CD4-positive, alpha-beta T cell treated with Interleukin-4 for 4 hours (primary cell): Measurements from ENCODE around the gene AZIN2.
"Not testable (repeated sequence)": the region's sequence is repeated elsewhere in the genome, so short reads cannot be mapped to it uniquely, and the experiment has no call there.

ENCODE experiments used
- DNase-seq: peaks from one replicate; pipeline ENCODE4 v3.0.0-alpha.2; 2020

Gene AZIN2

DNA sequence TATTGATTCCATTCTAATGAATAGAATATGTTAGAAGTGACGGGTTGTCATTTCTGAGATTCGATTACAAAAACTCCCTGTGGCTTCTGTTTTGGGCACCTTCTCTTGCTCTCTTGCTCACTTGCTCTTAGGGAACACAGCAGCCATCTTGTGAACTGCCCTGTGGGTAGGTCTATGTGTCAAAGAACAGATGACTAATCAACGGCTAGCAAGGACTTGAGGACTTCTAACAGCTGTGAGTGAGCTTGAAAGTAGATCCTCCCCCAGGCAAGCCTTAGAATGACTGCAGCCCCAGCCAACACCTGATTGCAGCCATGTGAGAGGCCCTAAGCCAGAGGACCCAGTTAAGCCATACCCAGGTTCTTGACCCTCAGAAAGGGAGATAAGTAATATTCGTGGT lies 49.3 kb downstream of the AZIN2 start:
- DNase-seq: peak; percentile 47

DNA sequence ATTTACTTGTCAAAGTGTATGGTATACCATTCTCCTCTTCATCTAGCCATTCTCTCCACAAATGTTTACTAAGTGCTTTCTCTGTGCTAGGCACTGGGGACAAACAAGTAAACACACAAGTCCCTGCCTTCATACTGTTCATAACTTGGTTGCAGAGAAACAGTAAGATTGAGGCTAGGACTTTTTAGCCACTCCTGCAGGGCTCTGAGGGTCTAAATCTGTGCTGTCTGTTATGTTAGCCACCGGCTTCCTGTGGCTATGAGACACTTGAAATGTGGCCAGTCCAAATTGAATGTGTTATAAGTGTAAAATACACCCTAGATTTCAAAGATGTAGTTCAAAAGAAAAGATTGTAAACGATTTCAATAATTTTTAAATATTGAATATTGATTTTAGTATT lies 50.2 kb downstream of the AZIN2 start:
- peak; percentile 5 for DNase-seq

DNA sequence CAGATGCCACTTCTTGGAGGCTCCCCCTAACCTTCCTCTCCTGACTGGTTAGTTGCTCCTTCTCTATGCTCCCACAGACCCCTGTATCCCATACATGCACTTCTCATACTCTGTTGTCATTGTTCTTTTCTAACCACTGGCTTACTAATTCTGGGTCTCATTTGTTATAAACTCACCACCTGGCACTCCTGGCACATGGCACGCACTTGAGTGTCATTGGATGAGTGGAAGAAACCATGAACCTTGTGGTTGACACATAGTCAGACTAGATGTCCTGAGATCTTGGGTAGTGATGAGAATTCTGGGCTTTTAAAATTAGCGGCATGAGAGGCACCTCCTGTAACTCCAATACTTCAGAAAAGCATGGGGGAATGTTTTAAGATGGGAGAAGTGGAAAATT lies 51.6 kb downstream of the AZIN2 start:
- DNase-seq: no peak

DNA sequence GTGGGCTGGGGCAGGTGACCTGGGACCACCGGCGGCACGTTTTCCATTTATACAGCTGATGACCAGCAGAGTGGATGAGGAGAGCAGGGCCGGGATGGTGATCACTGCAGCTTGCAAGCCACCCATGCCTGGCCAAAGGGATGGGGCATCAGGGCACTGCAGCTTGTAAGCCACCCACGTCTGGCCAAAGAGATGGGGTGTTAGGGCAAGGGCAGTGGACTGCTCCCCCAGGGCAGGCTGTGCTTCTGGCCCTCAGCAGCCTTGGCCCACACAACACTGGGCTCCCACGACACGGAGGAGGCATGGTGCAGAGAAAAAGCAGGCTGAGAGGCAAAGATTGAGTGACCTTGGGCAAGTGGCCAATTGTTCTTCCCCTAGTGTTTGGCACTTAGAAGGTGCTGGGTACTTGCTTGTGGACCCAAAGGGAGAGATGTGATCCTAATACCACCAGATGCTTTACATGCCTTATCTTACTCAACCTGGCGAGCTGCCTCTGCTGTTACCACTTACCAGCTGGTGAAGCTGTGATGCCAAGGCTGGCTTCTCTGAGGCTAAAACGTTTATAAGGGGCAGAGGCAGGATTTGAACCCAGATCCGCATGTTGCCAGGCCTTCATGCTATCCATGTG lies 52.6 kb downstream of the AZIN2 start:
- no peak for DNase-seq

DNA sequence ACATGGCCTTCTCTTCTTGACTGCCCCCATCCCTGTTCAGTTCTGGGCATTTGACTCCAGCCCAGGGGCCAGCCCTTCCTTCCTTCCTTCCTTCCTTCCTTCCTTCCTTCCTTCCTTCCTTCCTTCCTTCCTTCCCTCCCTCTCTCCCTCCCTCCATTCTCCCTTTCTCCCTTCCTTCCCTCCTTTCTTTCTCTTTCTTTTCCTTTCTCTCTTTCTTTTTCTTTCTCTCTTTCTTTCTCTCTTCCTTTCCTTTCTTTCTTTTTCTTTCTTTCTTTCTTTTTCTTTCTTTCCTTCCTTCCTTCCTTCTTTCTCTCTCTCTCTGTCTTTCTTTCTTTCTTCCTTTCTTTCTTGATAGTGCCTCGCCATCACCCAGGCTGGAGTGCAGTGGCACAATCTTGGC lies 55.1 kb downstream of the AZIN2 start:
- DNase-seq: not testable (repeated sequence)

DNA sequence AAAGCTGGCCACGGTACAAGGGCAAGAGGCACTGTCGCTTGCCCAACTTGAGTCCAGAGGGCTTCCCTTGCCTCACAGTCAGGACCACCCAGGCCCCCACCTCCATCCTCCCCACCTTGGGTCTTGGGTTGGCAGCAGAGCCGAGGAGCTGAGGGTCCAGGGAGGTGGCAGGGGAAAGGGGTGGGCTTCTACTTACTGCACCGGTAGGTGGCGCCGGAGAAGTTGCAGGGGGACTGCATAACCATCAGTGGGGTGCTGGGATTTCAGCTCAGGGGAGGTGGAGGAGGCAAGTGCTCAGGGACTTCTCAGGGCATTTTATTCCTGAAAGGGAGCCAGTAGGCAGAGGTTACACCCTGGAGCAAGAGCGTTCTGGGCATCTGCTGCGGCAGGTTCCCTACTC lies 56.8 kb downstream of the AZIN2 start:
- peak; percentile 11 for DNase-seq

DNA sequence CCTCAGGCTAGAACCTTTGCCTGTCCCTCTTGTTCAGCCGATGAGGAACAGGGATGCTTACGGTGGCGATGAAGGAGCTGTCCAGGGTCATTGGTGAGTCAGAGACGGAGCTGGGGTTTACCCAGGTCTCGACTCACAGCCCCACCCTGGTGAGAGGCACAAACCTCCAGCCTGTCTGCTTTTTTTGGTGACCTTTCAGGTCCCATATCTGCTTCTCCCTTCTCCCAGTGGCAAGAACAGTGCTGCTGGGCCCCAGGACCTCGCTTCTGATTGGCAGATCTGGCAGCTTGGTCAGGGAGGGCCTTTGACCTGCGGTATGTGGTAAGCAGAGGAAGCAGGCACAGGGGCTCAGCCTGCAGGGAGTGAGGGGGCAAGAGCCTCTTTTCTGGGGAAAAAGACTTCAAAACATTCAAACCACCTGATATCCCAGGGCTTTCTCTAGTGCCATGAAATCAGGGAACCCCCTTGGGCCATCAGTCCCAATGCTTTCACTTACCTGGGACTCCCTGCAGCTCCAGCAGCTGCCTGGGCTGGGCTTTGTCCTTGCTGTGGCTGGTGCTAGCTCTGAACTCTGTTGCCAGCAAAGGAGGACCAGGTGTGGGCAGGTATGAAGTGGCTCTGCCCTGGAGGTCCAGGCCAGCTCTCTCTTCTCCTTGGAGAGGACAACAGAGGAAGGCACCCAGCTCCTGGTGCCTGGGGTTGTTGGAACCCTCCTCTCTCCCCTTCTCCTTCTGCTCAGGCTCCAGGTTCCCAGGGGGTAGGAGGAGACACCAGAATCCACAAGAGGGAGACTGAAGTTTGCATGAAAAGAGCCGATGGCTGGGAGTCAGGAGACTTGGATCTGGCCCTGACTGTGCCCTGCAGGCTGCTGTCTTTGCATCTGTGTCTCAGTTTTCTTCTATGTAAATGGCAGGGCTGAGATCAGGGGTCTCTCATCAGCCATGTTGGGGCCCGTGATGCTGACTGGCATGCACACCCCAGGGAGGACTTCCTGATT lies 59.5 kb downstream of the AZIN2 start:
- no peak for DNase-seq

DNA sequence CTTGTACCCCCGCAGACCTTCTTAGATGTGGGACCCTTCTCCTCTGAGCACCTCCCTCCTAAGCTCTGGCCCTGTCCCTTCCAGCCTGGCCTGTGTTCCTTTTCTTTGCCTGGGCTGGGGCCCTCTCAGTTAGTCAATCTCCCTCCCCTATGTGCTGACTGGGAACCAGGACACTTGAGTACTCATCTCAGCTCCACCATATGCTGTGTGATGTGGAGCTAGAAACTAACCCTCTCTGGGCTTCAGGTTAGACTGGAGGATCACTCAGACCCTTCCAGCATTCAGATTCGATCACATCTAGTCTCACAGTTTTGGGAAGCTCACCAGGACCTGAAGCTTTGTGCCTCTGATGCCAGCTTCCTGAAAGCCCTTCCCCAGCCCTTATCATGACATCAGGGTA lies 60.3 kb downstream of the AZIN2 start:
- no peak for DNase-seq

DNA sequence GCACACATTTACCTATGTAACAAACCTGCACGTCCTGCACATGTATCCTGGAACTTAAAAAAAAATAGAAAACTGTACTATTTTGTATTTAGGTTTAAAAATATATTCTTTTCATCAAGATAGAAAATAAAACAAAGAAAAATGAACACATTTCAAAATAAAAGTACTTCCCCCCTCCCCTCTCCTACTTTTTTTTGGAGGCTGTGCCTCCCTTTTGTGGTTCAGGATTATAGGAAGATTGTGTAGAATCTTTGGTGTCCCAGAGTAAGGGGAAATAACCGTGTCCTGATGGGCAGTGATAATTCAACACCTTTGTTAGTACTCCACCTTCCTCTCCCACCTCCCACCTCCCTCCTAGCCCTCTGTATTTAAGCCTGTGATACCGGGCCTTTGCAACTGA lies 60.8 kb downstream of the AZIN2 start:
- DNase-seq: no peak

DNA sequence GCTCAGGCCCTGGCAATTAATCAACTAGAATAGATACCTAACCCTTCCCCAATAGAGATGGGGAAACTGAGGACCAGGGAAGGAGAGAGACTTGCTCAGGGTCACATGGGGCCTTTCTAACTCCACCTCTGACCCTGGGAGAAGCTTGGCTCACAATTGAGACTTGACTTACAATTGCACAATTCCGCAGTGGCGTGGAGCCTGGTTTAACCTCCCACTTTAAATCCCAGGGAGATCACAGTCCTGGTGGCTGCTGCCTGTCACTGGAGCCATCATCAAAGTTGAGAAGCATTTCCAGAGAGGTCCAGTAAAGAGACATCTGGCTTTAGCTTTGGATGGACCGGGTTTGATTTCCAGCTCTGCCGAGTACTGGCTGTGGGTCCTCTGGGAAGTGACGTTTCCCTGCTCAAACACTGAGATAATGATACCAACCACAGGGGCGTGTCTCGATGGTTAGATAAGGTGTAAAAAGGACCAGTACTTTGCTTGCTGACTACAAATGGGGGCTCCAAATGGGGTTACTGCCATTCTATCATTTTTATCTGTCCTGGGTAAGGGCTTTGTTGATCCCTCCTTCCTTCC lies 61.6 kb downstream of the AZIN2 start:
- no peak for DNase-seq

DNA sequence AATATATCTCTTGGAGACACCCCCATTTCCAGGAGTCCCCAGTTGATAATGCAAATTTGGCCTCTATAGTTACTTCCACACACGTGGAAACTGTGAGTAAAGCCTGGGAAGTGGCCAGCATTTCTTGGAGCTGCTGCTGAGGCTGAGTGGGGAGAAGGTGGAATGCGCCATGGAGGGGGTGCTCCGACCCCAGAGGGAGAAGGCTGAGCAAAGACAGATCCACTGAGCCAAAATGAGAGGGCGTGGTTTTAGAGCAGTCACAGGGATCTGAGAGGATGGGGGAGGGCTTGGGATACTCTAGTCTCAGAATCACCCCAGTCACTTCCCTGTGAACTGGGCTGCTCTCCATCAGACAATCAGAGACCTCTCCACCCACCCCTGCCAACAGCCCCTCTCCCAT lies 62.2 kb downstream of the AZIN2 start:
- no peak for DNase-seq

DNA sequence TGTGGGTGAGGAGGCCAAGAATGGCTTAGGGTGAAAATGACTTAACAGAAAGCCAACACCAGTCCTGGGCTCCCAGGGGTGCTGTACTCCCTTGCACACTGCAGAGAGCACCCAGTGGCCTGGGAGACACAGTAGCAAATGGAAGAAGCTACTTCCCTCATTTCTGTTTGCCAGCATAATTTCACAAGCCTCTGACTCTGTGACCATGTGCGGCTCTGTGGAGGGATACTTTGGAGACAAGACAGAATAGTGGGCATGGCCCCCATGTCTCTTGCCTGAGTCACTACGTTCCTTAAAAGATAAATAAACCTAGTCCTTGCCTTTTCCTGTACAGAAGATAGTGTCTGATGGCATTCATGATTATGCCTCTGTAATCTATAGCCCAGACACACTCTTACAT lies 62.7 kb downstream of the AZIN2 start:
- no peak for DNase-seq

DNA sequence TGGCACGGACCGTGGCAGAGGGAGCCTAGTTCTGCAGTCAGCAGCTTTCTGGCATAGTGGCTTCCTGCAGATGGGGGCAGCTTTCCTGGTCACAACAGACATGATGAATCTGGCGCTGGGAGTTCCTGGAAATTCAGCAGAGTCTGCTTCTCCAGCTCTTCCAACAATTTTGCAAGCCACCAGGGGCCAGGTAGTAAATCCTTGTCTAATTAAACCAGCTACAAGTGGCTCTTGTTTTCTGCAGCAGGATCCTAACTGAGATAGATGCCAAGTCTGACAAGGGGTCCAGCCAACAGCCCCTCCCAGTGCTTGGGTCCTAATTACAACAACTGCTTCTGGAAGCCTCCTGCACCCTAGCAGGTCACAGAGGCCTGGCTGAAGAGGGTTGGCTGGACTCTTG lies 65.0 kb downstream of the AZIN2 start:
- DNase-seq: no peak

DNA sequence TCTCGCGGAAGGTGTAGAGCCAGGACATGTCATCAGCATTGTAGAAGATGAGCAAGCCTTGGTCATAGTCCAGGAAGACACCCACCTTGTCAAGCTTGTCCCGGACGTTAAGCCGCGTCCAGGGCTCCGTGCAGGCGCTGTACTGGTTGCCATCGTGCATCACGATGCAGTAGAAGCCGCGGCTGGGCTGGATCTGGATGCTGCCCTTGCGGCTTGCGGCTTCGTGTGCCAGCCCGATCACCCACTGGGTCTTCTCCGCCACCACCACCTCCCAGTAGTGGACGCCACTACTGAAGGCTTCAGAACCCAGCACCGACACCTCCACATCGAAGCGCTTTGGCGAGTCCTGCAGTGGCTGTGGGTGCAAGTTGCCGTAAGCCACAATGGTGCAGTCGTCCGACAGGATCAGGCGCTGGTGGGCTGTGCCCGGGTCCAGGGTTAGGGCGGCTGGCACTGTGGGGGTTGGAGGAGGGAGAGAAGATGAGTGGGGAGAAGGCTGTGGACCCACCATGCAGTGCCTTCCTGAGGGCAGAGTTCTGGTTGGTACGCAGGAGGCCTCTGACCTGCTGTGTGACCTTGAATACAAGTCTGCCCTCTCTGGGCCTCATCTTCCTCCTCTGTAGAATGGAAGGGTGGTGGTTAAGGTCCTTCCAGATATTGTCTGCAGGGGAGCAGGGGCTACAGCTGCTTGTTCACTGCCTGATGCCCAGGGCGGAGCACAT lies 66.5 kb downstream of the AZIN2 start:
- no peak for DNase-seq

DNA sequence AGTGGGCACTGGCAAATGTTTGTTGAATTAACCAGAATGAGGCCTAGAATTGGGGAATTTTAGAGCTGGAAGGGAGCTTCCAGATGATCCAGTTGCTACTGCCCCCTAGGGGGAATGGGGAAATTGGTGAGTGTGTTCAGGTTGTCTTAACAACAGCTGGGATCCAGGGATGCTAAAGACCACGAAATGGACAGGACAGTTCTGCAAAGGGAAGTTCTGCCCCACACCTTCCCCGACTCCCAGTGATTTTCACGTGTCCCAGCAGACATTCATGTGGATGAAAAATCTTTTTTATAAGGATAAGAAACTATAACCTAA lies 67.0 kb downstream of the AZIN2 start:
- peak; percentile 4 for DNase-seq

DNA sequence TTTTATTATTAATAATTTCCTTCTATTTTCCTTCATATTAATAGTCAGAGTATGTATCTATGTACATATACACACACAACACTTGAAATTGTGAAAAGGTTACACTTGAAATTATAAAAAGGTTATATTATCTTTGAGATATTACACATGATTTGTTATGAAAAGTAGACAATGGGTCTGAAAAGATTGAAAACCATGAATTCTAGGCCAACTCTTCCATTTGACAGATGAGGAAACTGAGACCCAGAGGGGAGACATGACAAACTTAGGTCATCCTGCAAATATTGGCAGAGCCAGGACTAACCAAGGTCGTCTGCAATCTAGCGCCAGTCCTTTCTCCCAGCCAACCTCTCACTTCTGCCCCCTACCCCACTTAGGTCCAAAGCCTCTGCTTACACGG lies 67.7 kb downstream of the AZIN2 start:
- DNase-seq: no peak

DNA sequence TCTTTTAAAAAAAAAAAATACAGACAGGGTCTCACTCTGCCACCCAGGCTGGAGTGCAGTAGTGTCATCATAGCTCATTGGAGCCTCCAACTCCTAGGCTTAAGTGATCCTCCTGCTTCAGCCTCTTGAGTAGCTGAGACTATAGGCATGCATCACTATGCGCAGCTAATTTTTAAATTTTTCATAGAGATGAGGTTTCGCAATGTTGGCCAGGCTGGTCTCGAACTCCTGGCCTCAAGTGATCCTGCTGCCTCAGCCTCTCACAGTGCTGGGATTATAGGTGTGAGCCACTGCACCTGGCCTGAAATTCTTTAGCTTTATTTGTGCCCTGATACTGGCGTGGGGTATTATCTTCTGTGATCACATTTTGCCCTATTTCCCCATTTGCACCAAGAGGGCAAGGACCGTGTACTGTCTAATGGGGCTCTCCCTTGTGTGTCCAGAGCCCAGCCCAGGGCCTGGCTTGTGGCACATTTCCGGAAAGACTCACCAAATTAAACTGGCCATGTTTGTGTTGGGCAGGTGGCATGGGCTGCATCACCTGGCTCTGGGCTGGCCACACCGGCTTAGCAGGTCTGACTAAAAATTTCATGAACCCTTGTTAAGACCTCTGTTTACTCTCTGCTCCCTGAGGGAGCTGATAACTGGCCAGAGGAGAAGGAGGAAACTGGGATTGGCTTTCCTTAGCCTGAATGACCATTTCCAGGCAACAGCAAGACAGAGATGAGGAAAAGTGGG lies 68.7 kb downstream of the AZIN2 start:
- DNase-seq: no peak

DNA sequence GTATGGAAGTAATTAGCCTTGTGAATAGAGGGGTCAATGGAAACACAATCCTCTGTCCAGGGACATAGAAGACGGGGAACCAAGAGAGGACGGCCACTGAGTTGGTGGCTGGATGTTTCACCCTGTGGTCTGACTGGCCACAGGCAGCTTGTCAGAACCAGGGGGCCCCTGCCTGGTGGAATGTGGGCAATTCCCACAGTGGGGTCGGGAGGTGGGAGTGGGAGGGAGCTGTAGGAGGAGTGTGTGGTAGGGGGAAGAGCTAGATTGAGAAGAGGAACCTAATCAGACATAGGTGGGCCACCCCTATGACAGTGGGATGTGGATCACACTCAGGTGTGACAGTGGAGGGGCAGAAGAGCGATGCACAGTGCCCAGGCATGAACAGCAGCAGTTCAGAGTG lies 69.6 kb downstream of the AZIN2 start:
- no peak for DNase-seq

DNA sequence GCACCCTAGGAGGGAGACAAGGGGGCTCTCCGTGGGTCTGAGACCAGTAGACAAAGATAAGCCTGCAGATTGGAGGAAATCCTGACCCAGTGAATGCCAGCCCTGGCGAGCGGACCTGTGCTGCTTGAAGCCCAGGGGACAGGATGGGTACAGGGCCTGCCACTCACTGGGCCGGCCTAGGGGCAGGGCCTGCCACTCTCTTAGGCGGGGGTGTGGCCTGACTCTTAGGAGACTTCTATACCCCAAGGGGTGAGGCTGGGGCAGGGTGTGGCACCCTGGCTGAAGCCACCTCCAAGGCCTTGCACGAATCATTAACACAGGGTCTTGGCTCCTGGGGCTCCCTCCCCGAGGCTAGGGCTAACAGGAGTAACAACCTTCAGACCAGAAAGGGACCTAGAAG lies 70.2 kb downstream of the AZIN2 start:
- DNase-seq: no peak

DNA sequence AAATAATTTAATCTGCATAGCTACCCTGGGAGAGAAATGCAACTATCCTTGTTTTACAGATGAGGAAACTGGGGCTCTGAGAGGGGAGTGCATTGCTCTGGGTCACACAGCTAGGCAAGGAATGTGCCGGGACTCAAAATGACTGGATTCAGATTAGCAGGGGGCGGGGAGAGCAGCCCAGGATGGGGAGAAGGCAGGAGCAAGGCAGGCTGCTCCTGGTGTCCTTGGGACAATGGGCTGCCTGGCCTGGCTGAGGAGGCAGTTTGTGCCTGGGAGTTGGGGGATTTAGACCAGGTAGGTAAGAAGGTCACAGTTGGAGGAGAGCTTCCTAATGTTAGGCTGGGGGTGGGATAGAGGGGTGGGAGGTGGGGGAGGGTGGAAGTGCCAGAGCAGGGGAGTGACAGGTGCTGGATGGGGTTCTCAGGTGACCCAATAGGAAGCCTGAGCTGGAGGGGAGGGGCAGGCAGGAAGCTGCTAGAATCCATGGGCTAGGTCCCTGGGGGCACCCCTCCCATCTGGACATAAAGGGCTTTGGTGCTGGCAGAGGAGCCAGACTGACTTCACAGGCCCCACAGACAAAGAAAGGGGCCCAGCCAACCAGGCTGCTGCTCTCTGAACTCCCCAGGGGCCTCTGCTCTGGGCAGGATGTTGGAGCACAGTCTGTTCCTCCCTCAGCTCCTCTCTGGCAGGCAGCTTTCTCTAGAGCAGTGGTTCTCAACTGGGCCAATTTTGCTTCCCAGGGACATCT lies 71.9 kb downstream of the AZIN2 start:
- no peak for DNase-seq

DNA sequence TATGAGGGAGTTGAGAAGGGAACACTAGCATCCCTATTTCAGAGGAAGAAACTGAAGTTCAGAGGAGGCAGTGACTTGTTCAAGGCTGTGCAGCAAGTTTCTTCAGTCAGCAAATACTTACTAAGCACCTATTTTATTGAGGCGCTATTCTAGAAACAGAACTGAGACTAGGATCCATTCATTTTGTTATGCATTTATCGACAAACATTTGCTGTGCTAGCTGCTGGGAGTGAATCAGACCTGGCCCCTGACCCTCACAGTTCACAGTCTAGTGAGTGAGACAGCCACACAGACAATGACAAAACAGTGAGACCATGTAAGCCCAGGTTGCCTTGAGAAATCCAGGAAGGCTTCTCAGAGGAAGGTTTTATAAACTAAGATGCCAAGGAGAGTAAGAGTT lies 72.7 kb downstream of the AZIN2 start:
- no peak for DNase-seq

DNA sequence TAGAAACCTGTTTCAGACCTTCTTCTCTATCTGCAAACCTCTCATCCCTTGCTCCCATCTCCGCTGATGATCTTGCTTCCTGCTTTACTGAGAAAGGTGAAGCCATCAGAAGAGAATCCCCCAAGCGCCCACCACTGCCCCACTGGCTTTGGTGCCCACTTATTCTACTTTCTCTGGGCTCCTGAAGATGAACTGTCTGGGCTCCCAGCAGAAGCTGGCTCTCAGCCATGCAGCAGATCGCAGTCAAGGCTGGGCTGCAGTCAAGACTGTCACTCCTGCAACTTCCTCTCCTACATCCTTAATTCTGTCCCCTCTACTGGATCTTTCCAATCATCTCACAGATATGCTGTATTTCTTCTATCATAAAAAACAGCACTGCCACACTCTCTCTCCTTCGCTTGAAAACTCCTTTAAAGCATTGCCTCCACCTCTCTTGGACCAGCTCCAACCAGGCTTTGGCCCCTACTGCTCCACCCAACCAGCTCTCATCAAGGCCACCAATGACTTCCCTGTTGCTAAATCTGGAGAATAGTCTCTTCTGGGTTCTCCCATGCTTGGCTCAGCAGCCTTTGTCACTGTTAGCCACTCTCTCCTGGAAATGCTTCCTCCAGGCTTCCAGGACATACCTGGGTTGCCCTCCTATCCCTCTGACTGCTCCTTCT lies 75.1 kb downstream of the AZIN2 start:
- DNase-seq: no peak
